Sigmoid colon (tissue), 3 donors: ENCODE data around the gene YPEL2.

ENCODE experiments used
- POLR2A ChIP-seq, 2 donors: fragments of 450-650 bp; IDR thresholded peaks; one replicate each; pipeline ENCODE4 v1.6.1; 2016; ENCODE audit warnings: antibody characterized with exemption in 2 of 2, mild to moderate bottlenecking in 2 of 2, moderate library complexity in 2 of 2
- TF ChIP-seq, protein P1 (sequence below), 4 experiments: fragments of 450-650 bp in 3 of 4; fragments of 200-600 bp in 1 of 4; IDR thresholded peaks; one replicate each; pipeline ENCODE4 v1.5.1; 2016 to 2019; ENCODE audit warnings: antibody characterized with exemption in 4 of 4, mild to moderate bottlenecking in 3 of 4, moderate library complexity in 2 of 4

DNA sequence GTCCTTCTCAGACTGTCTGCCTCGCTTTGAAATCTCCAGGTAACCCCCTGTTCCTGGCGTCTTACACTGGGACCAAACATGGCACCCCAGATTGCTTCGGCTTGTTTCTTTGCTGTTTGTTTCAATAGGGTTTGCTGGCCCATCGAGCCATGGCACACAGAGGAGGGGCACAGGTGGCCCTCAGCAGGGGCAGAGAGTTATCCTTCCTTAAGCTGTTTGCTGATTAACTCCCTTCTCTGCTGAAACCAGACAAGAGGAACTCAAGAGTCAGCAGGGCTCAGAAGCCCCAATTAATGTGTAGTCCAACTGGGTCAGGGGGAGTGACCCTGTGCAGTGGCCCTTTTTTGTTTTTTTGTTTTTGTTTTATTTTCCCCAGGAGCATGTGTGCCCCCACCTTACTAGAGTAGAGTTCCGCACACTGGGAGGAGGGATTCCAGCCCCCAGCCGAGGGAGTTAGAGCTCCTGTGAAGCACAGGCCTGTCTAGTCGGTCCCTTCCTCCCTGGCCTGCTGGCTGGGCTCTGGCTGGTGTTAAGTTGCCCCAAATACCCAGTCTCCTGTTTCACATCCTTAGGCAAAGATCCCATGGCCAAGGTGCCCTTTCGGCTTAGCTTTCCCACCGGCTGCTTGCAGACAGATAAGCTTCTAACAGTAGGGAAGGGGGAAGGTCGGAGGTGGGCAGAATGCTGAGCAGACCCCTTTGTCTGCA lies 39.3 kb downstream of the YPEL2 start:
- TF ChIP-seq, protein P1, sequence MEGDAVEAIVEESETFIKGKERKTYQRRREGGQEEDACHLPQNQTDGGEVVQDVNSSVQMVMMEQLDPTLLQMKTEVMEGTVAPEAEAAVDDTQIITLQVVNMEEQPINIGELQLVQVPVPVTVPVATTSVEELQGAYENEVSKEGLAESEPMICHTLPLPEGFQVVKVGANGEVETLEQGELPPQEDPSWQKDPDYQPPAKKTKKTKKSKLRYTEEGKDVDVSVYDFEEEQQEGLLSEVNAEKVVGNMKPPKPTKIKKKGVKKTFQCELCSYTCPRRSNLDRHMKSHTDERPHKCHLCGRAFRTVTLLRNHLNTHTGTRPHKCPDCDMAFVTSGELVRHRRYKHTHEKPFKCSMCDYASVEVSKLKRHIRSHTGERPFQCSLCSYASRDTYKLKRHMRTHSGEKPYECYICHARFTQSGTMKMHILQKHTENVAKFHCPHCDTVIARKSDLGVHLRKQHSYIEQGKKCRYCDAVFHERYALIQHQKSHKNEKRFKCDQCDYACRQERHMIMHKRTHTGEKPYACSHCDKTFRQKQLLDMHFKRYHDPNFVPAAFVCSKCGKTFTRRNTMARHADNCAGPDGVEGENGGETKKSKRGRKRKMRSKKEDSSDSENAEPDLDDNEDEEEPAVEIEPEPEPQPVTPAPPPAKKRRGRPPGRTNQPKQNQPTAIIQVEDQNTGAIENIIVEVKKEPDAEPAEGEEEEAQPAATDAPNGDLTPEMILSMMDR (IDR thresholded peaks at IDR 0.05), result no peak
- no peak for TF ChIP-seq POLR2A (IDR thresholded peaks at IDR 0.05)
